Measurements from ENCODE around the gene NTSR1. TPM values are rescaled to one million over a fixed set of nuclear protein-coding genes. Genes with fewer than 3 reads are reported as not detected.

NTSR1 gene
- total and polyA plus RNA-seq, 2 of the 8 experiments (the other 6 are each of a cell fraction or from before 2014, with no cell fraction given): 0.53 to 0.89 TPM

DNA sequence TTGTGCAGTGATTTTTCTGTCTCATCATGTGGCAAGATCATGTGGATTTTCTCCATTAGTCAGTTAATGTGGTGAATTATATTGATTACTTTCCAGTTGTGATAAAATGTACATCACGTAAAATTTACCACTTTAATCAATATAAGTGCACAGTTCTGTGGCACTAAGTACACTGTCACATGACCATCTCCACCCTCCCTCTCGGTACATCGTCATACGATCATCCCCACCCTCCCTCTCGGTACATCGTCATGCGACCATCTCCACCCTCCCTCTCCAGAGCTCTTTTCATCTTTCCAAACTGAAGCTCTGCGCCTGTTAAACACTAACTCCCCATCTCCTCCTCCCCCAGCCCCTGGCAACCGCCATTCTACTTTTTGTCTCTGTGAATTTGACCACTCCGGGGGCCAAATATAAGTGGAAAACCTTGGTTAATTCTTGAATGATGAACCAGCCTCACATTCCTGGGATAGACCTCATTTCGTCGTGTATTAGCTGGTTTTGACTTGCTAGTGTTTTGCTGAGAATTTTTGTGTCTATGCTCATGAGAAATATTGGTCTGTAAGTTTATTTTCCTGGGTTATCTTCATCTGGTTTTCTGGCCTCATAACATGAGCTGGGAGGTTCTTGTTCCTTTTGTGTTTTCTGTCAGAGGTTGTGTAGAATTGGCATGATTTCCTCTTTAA lies 10.8 kb downstream of the NTSR1 start:
- Histone ChIP-seq H2BK20ac (ENCODE audit: low read length) (no peak overlapping the region), H3K23ac (ENCODE audit: insufficient read length) (no peak overlapping the region), H3K36me3 (ENCODE audit: control insufficient read depth in 2 of 4, insufficient read depth in 4 of 4, low read length in 3 of 4) (no peaks in the 10 kb centered on the region), H3K27me3 (replicated peaks in 1 of 4; ENCODE audit: control insufficient read depth in 3 of 4, extremely low read depth in 1 of 4, insufficient read depth in 3 of 4, low read length in 3 of 4) (peaks cover 0 to 2% (median 0%) of the 10 kb centered on the region in 4 experiments; a peak in 1 of 7 replicates), H3K23me2 (ENCODE audit: low read depth, low read length) (no peaks in the 10 kb centered on the region), H3K4ac (replicated peaks; ENCODE audit: insufficient read length, low read depth, low read length) (no peak overlapping the region), H3K18ac (ENCODE audit: extremely low read depth, low read length) (no peak overlapping the region), H3K9ac (replicated peaks in 1 of 4; ENCODE audit: extremely low read depth in 1 of 4, low read depth in 3 of 4, low read length in 3 of 4) (no peak overlapping the region), H2AK5ac (ENCODE audit: low read depth, low read length) (no peak overlapping the region), H4K8ac (ENCODE audit: extremely low read depth, insufficient read depth, low read length) (no peak overlapping the region), H2BK12ac (ENCODE audit: low read depth, low read length) (no peak overlapping the region), H2BK15ac (ENCODE audit: low read length) (no peak overlapping the region), H3K79me1 (ENCODE audit: low read depth, low read length) (no peaks in the 10 kb centered on the region), H3K56ac (replicated peaks; ENCODE audit: insufficient read length, low read depth, low read length) (no peak overlapping the region), H3K9me3 (ENCODE audit: insufficient read depth in 2 of 2, low read depth in 1 of 2, low read length in 1 of 2) (peaks cover 0 to 12% of the 10 kb centered on the region in 2 experiments; a peak in 1 of 4 replicates), H4K91ac (replicated peaks; ENCODE audit: insufficient read length, low read length) (no peak overlapping the region), H3K4me3 (ENCODE audit: extremely low read depth in 1 of 4, insufficient read depth in 2 of 4, low read depth in 3 of 4, low read length in 4 of 4) (no peak overlapping the region), H3K4me1 (replicated peaks in 1 of 4; ENCODE audit: control insufficient read depth in 3 of 4, insufficient read depth in 4 of 4, low read length in 3 of 4) (no peaks in the 10 kb centered on the region), H3K27ac (ENCODE audit: low read depth, low read length) (no peak overlapping the region), H4K5ac (ENCODE audit: insufficient read length, low read depth, low read length) (no peak overlapping the region), H2BK5ac (ENCODE audit: low read depth, low read length) (no peak overlapping the region), H4K20me1 (replicated peaks in 1 of 2; ENCODE audit: control insufficient read depth in 1 of 2, insufficient read depth in 2 of 2, low read length in 2 of 2) (no peaks in the 10 kb centered on the region), H3K79me2 (ENCODE audit: control insufficient read depth in 1 of 2, insufficient read depth in 2 of 2, low read length in 2 of 2) (no peaks in the 10 kb centered on the region), H2BK120ac (replicated peaks; ENCODE audit: low read depth, low read length) (no peak overlapping the region), H3K14ac (ENCODE audit: insufficient read length) (no peak overlapping the region), H2AFZ (ENCODE audit: low read length) (no peak overlapping the region), H3K4me2 (ENCODE audit: insufficient read depth in 1 of 2, low read depth in 2 of 2, low read length in 2 of 2) (no peak overlapping the region)
- FAIRE-seq (no peak), DNase-seq (ENCODE audit: low read depth in 1 of 2, low spot score in 2 of 2) (no peak)
- 76% methylated on average over 12 of the region's 12 CpGs; no CpG with 5 or more reads in 1 of the 2 experiments for WGBS, 2 experiments (ENCODE audit: extremely low coverage in 1 of 2, insufficient coverage in 1 of 2, insufficient read length in 1 of 2, insufficient replicate concordance in 2 of 2, low coverage in 1 of 2, low lambda C conversion rate in 2 of 2, missing lambda C conversion rate in 1 of 2)
- POLR2A ChIA-PET (ENCODE audit: partially characterized antibody): interaction anchor here (1.2 kb wide), 1 partner anchor 12 kb away, joined by 4 read pairs; no protein-coding TSS in a partner anchor
- CTCF ChIA-PET (ENCODE audit: partially characterized antibody): interaction anchor here (1.2 to 2.3 kb wide), 5 partner anchors 10 to 88 kb away, joined by 3 to 18 read pairs (median 4); partner anchors contain the start of gene NTSR1
- no peak for TF ChIP-seq CHD1 (IDR thresholded peaks at IDR 0.05; ENCODE audit: low read depth, low read length)
